ENCODE data around the gene URAD.

URAD gene

GRCh38 chr13:28000567-28000966 is 12.1 kb upstream of the URAD start:
- no peak for DNase-seq (ENCODE audit: low spot score)

- no peak for DNase-seq (ENCODE audit: low spot score)
These were observed 9.5 kb upstream of the URAD start for GRCh38 chr13:27997904-27998522.

GRCh38 chr13:27991881-27992280 is 3.4 kb upstream of the URAD start:
- DNase-seq (ENCODE audit: low spot score) = no peak

- DNase-seq (ENCODE audit: low spot score) = no peak
These were observed 2.9 kb downstream of the URAD start for GRCh38 chr13:27985600-27985999.

GRCh38 chr13:27982361-27982760 is 6.1 kb downstream of the URAD start:
- no peak for DNase-seq (ENCODE audit: low spot score)

GRCh38 chr13:27981006-27981708 is 7.3 kb downstream of the URAD start:
- DNase-seq (ENCODE audit: low spot score) = no peak

- DNase-seq (ENCODE audit: low spot score) = no peak
These were observed 8.1 kb downstream of the URAD start for GRCh38 chr13:27980280-27980998.

- no peak for DNase-seq (ENCODE audit: low spot score)
These were observed 8.7 kb downstream of the URAD start for GRCh38 chr13:27979765-27980279.

- DNase-seq (ENCODE audit: low spot score) = no peak
These were observed 9.4 kb downstream of the URAD start for GRCh38 chr13:27979001-27979643.

GRCh38 chr13:27978301-27978968 is 10.1 kb downstream of the URAD start:
- no peak for DNase-seq (ENCODE audit: low spot score)

GRCh38 chr13:27977476-27978300 is 10.8 kb downstream of the URAD start:
- no peak for DNase-seq (ENCODE audit: low spot score)

GRCh38 chr13:27976362-27977091 is 12.0 kb downstream of the URAD start:
- no peak for DNase-seq (ENCODE audit: low spot score)

GRCh38 chr13:27975564-27976361 is 12.7 kb downstream of the URAD start:
- no peak for DNase-seq (ENCODE audit: low spot score)

GRCh38 chr13:27973961-27974662 is 14.4 kb downstream of the URAD start:
- no peak for DNase-seq (ENCODE audit: low spot score)

GRCh38 chr13:27973291-27973690 is 15.2 kb downstream of the URAD start:
- no peak for DNase-seq (ENCODE audit: low spot score)

GRCh38 chr13:27972478-27972820 is 16.0 kb downstream of the URAD start:
- DNase-seq (ENCODE audit: low spot score) = no peak

GRCh38 chr13:27971776-27972477 is 16.6 kb downstream of the URAD start:
- DNase-seq (ENCODE audit: low spot score) = no peak

GRCh38 chr13:27971236-27971645 is 17.3 kb downstream of the URAD start:
- DNase-seq (ENCODE audit: low spot score) = no peak
